ENCODE results near the gene PRMT2. TPM values are rescaled to one million over a fixed set of nuclear protein-coding genes. Genes with fewer than 3 reads are reported as not detected.

PRMT2 gene
- polyA plus RNA-seq, 1 experiment: 153 TPM

DNA sequence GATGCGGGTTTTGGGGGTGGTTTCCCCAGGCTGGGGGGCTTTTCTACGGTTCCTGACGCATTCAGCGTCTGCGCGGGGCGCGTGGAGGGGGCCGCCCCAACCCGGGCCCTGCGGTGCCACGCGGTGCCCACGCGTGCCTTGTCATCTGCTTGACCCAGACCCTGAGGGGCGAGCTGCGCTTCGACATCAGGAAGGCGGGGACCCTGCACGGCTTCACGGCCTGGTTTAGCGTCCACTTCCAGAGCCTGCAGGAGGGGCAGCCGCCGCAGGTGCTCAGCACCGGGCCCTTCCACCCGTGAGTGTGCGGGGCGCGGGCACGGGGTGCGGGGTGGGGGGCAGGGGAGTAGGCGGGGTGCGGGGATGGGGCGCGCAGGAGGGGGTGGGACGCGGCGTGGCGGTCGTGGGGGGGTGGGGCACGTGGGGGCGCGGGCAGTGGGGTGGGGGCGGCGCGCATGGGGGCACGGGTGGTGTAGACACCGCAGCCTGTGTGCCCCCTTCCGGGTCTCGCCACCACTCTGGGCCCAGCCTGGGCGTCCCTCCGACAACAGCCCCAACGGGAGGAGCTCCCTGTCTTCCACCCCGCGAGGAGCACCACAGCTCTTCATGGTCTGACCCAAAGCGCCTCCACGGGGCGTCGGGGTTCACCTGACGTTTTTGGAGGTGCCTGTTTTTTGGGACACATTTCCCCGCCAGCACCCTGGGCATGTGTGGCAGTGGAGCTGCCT is 26.3 kb downstream of the PRMT2 start:
- TF ChIP-seq, protein P1, sequence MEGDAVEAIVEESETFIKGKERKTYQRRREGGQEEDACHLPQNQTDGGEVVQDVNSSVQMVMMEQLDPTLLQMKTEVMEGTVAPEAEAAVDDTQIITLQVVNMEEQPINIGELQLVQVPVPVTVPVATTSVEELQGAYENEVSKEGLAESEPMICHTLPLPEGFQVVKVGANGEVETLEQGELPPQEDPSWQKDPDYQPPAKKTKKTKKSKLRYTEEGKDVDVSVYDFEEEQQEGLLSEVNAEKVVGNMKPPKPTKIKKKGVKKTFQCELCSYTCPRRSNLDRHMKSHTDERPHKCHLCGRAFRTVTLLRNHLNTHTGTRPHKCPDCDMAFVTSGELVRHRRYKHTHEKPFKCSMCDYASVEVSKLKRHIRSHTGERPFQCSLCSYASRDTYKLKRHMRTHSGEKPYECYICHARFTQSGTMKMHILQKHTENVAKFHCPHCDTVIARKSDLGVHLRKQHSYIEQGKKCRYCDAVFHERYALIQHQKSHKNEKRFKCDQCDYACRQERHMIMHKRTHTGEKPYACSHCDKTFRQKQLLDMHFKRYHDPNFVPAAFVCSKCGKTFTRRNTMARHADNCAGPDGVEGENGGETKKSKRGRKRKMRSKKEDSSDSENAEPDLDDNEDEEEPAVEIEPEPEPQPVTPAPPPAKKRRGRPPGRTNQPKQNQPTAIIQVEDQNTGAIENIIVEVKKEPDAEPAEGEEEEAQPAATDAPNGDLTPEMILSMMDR (IDR thresholded peaks at IDR 0.05; ENCODE audit: low read depth, low read length): no peak
- no peaks in the 10 kb centered on the region for H3K9me3 ChIP-seq (ENCODE audit: control insufficient read depth, insufficient read depth, low read length)
- DNase-seq (ENCODE audit: low read depth, low spot score): no peak
- peak overlapping the region; percentile 29 for H3K4me3 ChIP-seq (ENCODE audit: low read depth, low read length)
- no peak overlapping the region for H3K27ac ChIP-seq (ENCODE audit: low read depth, low read length)
- H3K27me3 ChIP-seq (ENCODE audit: control insufficient read depth, insufficient read depth, low read length): no peaks in the 10 kb centered on the region
- ChIA-PET CTCF (interaction anchor here (0.7 to 1.6 kb wide), 8 partner anchors 8 to 27 kb away, joined by 3 to 14 read pairs (median 6); partner anchors contain the start of gene PRMT2), POLR2A (interaction anchor here (0.5 kb wide), 1 partner anchor 437 kb away, joined by 3 read pairs; no protein-coding TSS in a partner anchor)

DNA sequence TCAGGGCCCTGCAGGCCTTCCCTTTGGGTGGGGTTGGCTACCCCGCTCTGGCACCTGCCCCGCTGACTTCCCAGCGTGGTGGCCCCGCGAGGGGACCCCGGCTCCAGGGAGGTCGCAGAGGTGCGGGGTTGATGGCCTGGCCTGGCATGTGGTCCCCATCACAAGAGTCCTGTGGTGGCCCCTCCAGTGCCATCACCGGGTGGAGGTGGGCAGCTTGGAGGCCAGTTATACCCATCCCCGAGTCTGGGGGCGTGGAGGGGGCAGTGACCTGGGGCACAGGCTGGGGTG is 26.8 kb downstream of the PRMT2 start:
- DNase-seq (ENCODE audit: low read depth, low spot score): no peak
- no peak overlapping the region for H3K27ac ChIP-seq (ENCODE audit: low read depth, low read length)
- ChIA-PET POLR2A (no interaction called here), CTCF (interaction anchor here (1.6 kb wide), 1 partner anchor 23 kb away, joined by 5 read pairs; no protein-coding TSS in a partner anchor)
- no peaks in the 10 kb centered on the region for H3K9me3 ChIP-seq (ENCODE audit: control insufficient read depth, insufficient read depth, low read length)
- TF ChIP-seq, protein P1 (IDR thresholded peaks at IDR 0.05; ENCODE audit: low read depth, low read length): no peak
- no peak overlapping the region for H3K4me3 ChIP-seq (ENCODE audit: low read depth, low read length)
- no peaks in the 10 kb centered on the region for H3K27me3 ChIP-seq (ENCODE audit: control insufficient read depth, insufficient read depth, low read length)

DNA sequence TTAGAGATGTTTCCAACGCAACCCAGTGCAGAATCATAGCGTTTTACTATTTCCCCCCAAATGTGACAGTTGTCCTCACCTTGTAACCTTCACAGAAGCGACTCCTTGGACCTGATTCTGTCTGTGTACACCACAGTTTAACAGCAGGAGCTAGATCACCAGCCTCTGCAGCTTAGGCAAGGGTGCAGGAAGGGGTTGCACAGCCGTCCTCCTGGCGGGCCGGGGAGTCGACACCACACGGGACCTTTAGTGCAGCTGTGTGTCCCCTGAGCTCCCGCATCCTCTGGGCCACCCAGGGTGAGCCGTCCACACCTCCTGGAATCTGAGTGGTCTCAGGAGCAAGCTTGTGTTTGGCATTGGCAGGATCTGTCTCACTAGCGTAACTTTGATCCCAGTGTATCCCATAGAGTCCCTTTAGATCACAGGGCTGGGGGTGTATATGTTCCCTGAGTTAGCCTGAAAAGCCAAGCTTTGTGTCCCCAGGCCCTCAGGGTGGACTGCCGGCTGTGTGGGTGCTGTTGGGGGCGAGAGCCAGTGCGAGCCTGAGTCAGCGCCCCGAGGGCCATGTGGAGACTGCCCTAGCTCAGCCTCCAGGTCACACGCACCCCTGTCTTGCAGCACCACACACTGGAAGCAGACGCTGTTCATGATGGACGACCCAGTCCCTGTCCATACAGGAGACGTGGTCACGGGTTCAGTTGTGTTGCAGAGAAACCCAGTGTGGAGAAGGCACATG is 27.5 kb downstream of the PRMT2 start:
- no peak overlapping the region for H3K27ac ChIP-seq (ENCODE audit: low read depth, low read length)
- no peak for DNase-seq (ENCODE audit: low read depth, low spot score)
- ChIA-PET POLR2A (no interaction called here), CTCF (no interaction called here)
- TF ChIP-seq, protein P1 (IDR thresholded peaks at IDR 0.05; ENCODE audit: low read depth, low read length): no peak
- H3K9me3 ChIP-seq (ENCODE audit: control insufficient read depth, insufficient read depth, low read length): peaks cover 4% of the 10 kb centered on the region; the same call in 1 of the 2 replicates
- H3K27me3 ChIP-seq (ENCODE audit: control insufficient read depth, insufficient read depth, low read length): no peaks in the 10 kb centered on the region
- H3K4me3 ChIP-seq (ENCODE audit: low read depth, low read length): no peak overlapping the region

DNA sequence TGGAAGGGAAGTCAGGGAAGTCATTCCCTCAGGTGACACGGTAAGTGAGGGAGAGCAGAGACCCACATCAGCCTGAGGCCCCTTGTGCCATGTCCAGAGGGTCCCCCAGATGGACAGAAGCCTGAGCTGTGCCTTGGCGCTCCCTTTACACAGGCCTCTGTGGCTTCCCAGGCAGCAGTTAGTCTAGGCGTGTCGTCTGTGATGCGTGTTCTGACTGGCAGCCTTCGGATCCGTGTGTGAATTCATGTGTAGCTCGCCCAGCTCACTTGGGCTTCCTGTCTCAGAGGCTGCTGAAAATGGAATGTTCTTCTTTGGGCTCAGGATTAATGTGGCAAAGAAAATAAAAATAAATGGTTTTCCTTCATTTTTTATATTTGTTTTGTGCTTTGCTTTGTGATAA is 28.3 kb downstream of the PRMT2 start:
- Histone ChIP-seq H3K4me3 (ENCODE audit: low read depth, low read length) (no peak overlapping the region), H3K27me3 (ENCODE audit: control insufficient read depth, insufficient read depth, low read length) (no peaks in the 10 kb centered on the region), H3K9me3 (ENCODE audit: control insufficient read depth, insufficient read depth, low read length) (peaks cover 4% of the 10 kb centered on the region; the same call in 1 of the 2 replicates), H3K27ac (ENCODE audit: low read depth, low read length) (no peak overlapping the region)
- DNase-seq (ENCODE audit: low read depth, low spot score): no peak
- TF ChIP-seq, protein P1 (IDR thresholded peaks at IDR 0.05; ENCODE audit: low read depth, low read length): no peak
- ChIA-PET CTCF (no interaction called here), POLR2A (no interaction called here)

All from AG04450 (cell line).